A549 (cell line): ENCODE results near the gene ZNF800. TPM values are rescaled to one million over a fixed set of nuclear protein-coding genes. Genes with fewer than 3 reads are reported as not detected.

ENCODE experiments used
- ATAC-seq, 2 experiments: fragments of 200-7000 bp in 1 of 2; fragments of >200 bp in 1 of 2; cut with Nextera tagmentation in 1 of 2; cut with Tn5 transposase in 1 of 2; 3 replicates each; pipeline versions ENCODE4 v1.8.0 to v1.9.1; 2018 to 2020; ENCODE audit warnings: mild to moderate bottlenecking in 1 of 2, moderate library complexity in 1 of 2
- CTCF ChIA-PET: fragments of 300-600 bp; sonication (Branson Sonifier 250); formaldehyde crosslinking; extraction: SDS; loops from one replicate; lab custom pipeline; 2021; ENCODE audit warnings: antibody characterized with exemption, inconsistent platforms; lab: Yijun Ruan, JAX
- POLR2A ChIA-PET: fragments of 350-600 bp; formaldehyde crosslinking; extraction: SDS; loops from one replicate; lab custom pipeline; 2021; ENCODE audit warnings: antibody characterized with exemption, inconsistent platforms; lab: Yijun Ruan, JAX
- DNase-seq, 2 experiments: peaks; one replicate each; pipeline versions ENCODE4 v3.0.0 to v3.0.0-alpha.2; 2011 to 2016; ENCODE audit warnings: low read depth in 1 of 2, low spot score in 1 of 2
- FAIRE-seq: peaks from 2 replicates; lab custom pipeline; 2011; peaks lifted over from hg19 to GRCh38; lab: Jason Lieb, UNC
- H3K27ac ChIP-seq, 2 experiments: fragments of >200 bp; sonication (Bioruptor Twin); formaldehyde crosslinking; 3 replicates each; pipeline ENCODE4 v1.5.1; 2016 to 2017
- H3K4me1 ChIP-seq: fragments of >200 bp; sonication (Bioruptor Twin); formaldehyde crosslinking; 3 replicates; pipeline ENCODE4 v1.6.1; 2016
- H3K4me2 ChIP-seq: fragments of >200 bp; sonication (Bioruptor Twin); formaldehyde crosslinking; 3 replicates; pipeline ENCODE4 v1.6.1; 2016
- H3K4me3 ChIP-seq: fragments of >200 bp; sonication (Bioruptor Twin); formaldehyde crosslinking; 3 replicates; pipeline ENCODE4 v1.5.1; 2016
- H3K9me3 ChIP-seq: fragments of >200 bp; sonication (Bioruptor Twin); formaldehyde crosslinking; 3 replicates; pipeline ENCODE4 v1.6.1; 2016
- ATOH8 ChIP-seq: fragments of 250-450 bp; sonication (Bioruptor Pico); IDR thresholded peaks from 2 replicates; pipeline ENCODE4 v1.5.0; 2020; ENCODE audit warnings: low read depth, mild to moderate bottlenecking, moderate library complexity
- BHLHE40 ChIP-seq: IDR thresholded peaks from 2 replicates; pipeline ENCODE4 v1.6.1; 2012; ENCODE audit warnings: low read depth, low read length, inconsistent platforms
- EHF ChIP-seq: fragments of 250-450 bp; sonication (Bioruptor Pico); IDR thresholded peaks from 2 replicates; pipeline ENCODE4 v1.5.0; 2020; ENCODE audit warnings: mild to moderate bottlenecking
- FOSL2 ChIP-seq, 2 experiments: fragments of 450-650 bp in 1 of 2; fragments of >200 bp in 1 of 2; sonication (Bioruptor Twin) in 1 of 2; formaldehyde crosslinking; IDR thresholded peaks; 2 replicates each; pipeline versions ENCODE4 v1.5.0 to v1.6.1; 2016 to 2020; ENCODE audit warnings: mild to moderate bottlenecking in 1 of 2, moderate library complexity in 1 of 2
- FOXS1 ChIP-seq: fragments of 250-450 bp; sonication (Bioruptor Pico); IDR thresholded peaks from 2 replicates; pipeline ENCODE4 v1.5.0; 2020; ENCODE audit warnings: mild to moderate bottlenecking, moderate library complexity
- HDAC2 ChIP-seq: fragments of 200-600 bp; sonication (generic); IDR thresholded peaks from 2 replicates; pipeline ENCODE4 v1.6.1; 2016
- HOXB13 ChIP-seq: fragments of 250-450 bp; sonication (Bioruptor Pico); IDR thresholded peaks from 2 replicates; pipeline ENCODE4 v1.5.0; 2020; ENCODE audit warnings: low read depth, mild to moderate bottlenecking, moderate library complexity
- JUNB ChIP-seq: fragments of >200 bp; sonication (Bioruptor Twin); formaldehyde crosslinking; IDR thresholded peaks from 2 replicates; pipeline ENCODE4 v1.6.1; 2016
- KDM1A ChIP-seq: fragments of 200-600 bp; sonication (generic); IDR thresholded peaks from 2 replicates; pipeline ENCODE4 v1.6.1; 2016; ENCODE audit warnings: low read depth, mild to moderate bottlenecking
- MAFK ChIP-seq: fragments of 450-650 bp; IDR thresholded peaks from 2 replicates; pipeline ENCODE4 v1.6.1; 2014; ENCODE audit not compliant: partially characterized antibody
- MAX ChIP-seq: IDR thresholded peaks from 2 replicates; pipeline ENCODE4 v1.6.1; 2012
- MAZ ChIP-seq: fragments of 150-350 bp; IDR thresholded peaks from 2 replicates; pipeline ENCODE4 v1.6.1; 2014; ENCODE audit warnings: antibody characterized with exemption, low read depth, low read length, borderline replicate concordance
- NFE2L2 ChIP-seq: fragments of 150-350 bp; conservative IDR thresholded peaks from 2 replicates; pipeline ENCODE4 v1.6.1; 2014; ENCODE audit warnings: low read length
- PBX3 ChIP-seq: IDR thresholded peaks from 2 replicates; pipeline ENCODE4 v1.6.1; 2012
- RCOR1 ChIP-seq: fragments of 150-350 bp; IDR thresholded peaks from 2 replicates; pipeline ENCODE4 v1.6.1; 2014; ENCODE audit warnings: antibody characterized with exemption, low read length, low read depth
- TP53 ChIP-seq: fragments of 250-450 bp; sonication (Bioruptor Pico); IDR thresholded peaks from 2 replicates; pipeline ENCODE4 v1.5.0; 2021; ENCODE audit warnings: mild to moderate bottlenecking, moderate library complexity
- ZC3H11A ChIP-seq: fragments of 450-650 bp; IDR thresholded peaks from 2 replicates; pipeline ENCODE4 v1.6.1; 2014; ENCODE audit warnings: antibody characterized with exemption, mild to moderate bottlenecking
- ZSCAN20 ChIP-seq: fragments of 250-450 bp; sonication (Bioruptor Pico); IDR thresholded peaks from 2 replicates; pipeline ENCODE4 v1.8.0; 2022; ENCODE audit warnings: mild to moderate bottlenecking, moderate library complexity
- WGBS: methylation state at CpG from one replicate; pipeline ENCODE4 v1.1.6; 2017; ENCODE audit errors: missing lambda C conversion rate; 5-methylcytosine and 5-hydroxymethylcytosine counted together
- polyA plus RNA-seq, 4 experiments: library from polyadenylated mRNA; depleted of rRNA in 3 of 4; stranded (reverse); fragments of >200 nt; fragmentation: RNase III in 1 of 4; extraction: RNeasy Plus Mini Kit Qiagen cat#74134 plus additional on column Dnase treatment in 1 of 4; gene quantifications; 2 replicates in 3 of 4; 3 replicates in 1 of 4; pipeline ENCODE4 v1.2.3, GENCODE V29; 2011 to 2017

ZNF800 gene
- polyA plus RNA-seq, 2 of the 4 experiments (the other 2 are of a cell fraction), result 8.7 to 17.2 TPM

- ChIA-PET POLR2A (no interaction called here), CTCF (no interaction called here)
- H3K9me3 ChIP-seq, result 0 out of 3 replicates have a peak, but pooled peaks cover 4% of the 10 kb centered on the region
- DNase-seq, result no peak
- FAIRE-seq, result no peak
- H3K4me2 ChIP-seq, result no peak overlapping the region
- ATAC-seq, result no peak
- 25% methylated on average over 5 of the region's 5 CpGs for WGBS
- TF ChIP-seq JUNB (no peak), BHLHE40 (no peak), ZSCAN20 (CRISPR knock-in tag) (no peak), MAZ (no peak), HOXB13 (CRISPR knock-in tag) (no peak), PBX3 (no peak), EHF (no peak), NFE2L2 (no peak), FOXS1 (CRISPR knock-in tag) (no peak), HDAC2 (no peak)
- TF ChIP-seq, all 56 proteins: peak for 0
- H3K27ac ChIP-seq, result no peak overlapping the region
- H3K4me1 ChIP-seq, result no peaks in the 10 kb centered on the region
- no peak overlapping the region for H3K4me3 ChIP-seq
Observed at GRCh38 chr7:127337581-127337980, 54.9 kb downstream of the ZNF800 start.

GRCh38 chr7:127336458-127336857 is 56.0 kb downstream of the ZNF800 start:
- DNase-seq, result no peak
- Histone ChIP-seq H3K4me3 (no peak overlapping the region), H3K4me2 (no peak overlapping the region), H3K4me1 (no peaks in the 10 kb centered on the region), H3K27ac (no peak overlapping the region), H3K9me3 (no peaks in the 10 kb centered on the region)
- POLR2A ChIA-PET, result no interaction called here
- no peak for FAIRE-seq
- CTCF ChIA-PET, result no interaction called here
- TF ChIP-seq RCOR1 (no peak), MAFK (no peak), JUNB (no peak), FOXS1 (CRISPR knock-in tag) (no peak), FOSL2 (IDR thresholded peaks at IDR 0.05) (no peak), FOSL2 (CRISPR knock-in tag; IDR thresholded peaks at IDR 0.05) (no peak)
- ATAC-seq, result no peak
- WGBS, result 63% methylated on average over 2 of the region's 2 CpGs

GRCh38 chr7:127332880-127333279 is 59.6 kb downstream of the ZNF800 start:
- TF ChIP-seq MAX (no peak), MAFK (peak; percentile 95), FOSL2 (IDR thresholded peaks at IDR 0.05) (no peak), FOSL2 (CRISPR knock-in tag; IDR thresholded peaks at IDR 0.05) (no peak)
- TF ChIP-seq, all 56 proteins: peak for 1
- H3K4me1 ChIP-seq, result no peaks in the 10 kb centered on the region
- no peak for DNase-seq
- ChIA-PET POLR2A (no interaction called here), CTCF (no interaction called here)
- H3K4me2 ChIP-seq, result no peak overlapping the region
- H3K4me3 ChIP-seq, result no peak overlapping the region
- 6% methylated on average over 2 of the region's 2 CpGs for WGBS
- no peaks in the 10 kb centered on the region for H3K9me3 ChIP-seq
- no peak overlapping the region for H3K27ac ChIP-seq
- no peak for FAIRE-seq
- no peak for ATAC-seq

GRCh38 chr7:127330070-127330469 is 62.4 kb downstream of the ZNF800 start:
- ATAC-seq, result no peak
- WGBS, result 55% methylated on average over 1 of the region's 1 CpG
- no peak for FAIRE-seq
- no peak overlapping the region for H3K4me2 ChIP-seq
- TF ChIP-seq FOXS1 (CRISPR knock-in tag), result no peak
- no peak for TF ChIP-seq KDM1A
- no peak for TF ChIP-seq ZC3H11A
- no peak for TF ChIP-seq ATOH8 (CRISPR knock-in tag)
- no peak for TF ChIP-seq FOSL2 (IDR thresholded peaks at IDR 0.05)
- TF ChIP-seq FOSL2 (CRISPR knock-in tag; IDR thresholded peaks at IDR 0.05), result no peak
- TF ChIP-seq TP53 (CRISPR knock-in tag), result no peak
- H3K27ac ChIP-seq, result no peak overlapping the region
- ChIA-PET CTCF (no interaction called here), POLR2A (no interaction called here)
- H3K4me3 ChIP-seq, result no peak overlapping the region
- H3K4me1 ChIP-seq, result no peaks in the 10 kb centered on the region
- DNase-seq, result no peak
- H3K9me3 ChIP-seq, result no peaks in the 10 kb centered on the region
